K562 (cell line): ENCODE data around the gene ID1. TPM values are rescaled to one million over a fixed set of nuclear protein-coding genes. Genes with fewer than 3 reads are reported as not detected.

ENCODE experiments used
- ATAC-seq: fragments of 200-7000 bp; cut with Tn5 transposase; 3 replicates; pipeline ENCODE4 v1.9.1; 2020; ENCODE audit warnings: moderate library complexity
- BruUV-seq: library from RNA; stranded (reverse); fragments of 400-500 nt; replicated peaks from 2 replicates; lab custom pipeline; 2021; lab: Mats Ljungman, UMichigan
- CTCF ChIA-PET: fragments of 300-600 bp; formaldehyde crosslinking; extraction: SDS; loops from one replicate; lab custom pipeline; 2021; ENCODE audit warnings: low intra/inter-chr PET ratio; lab: Yijun Ruan, JAX
- POLR2A ChIA-PET: fragments of 300-600, 350-650 bp; sonication (Branson Sonifier 250); formaldehyde crosslinking; extraction: SDS; loops from one replicate; lab custom pipeline; 2021; ENCODE audit warnings: antibody characterized with exemption, inconsistent platforms; lab: Yijun Ruan, JAX
- DNase-seq, 4 experiments: peaks; one replicate each; pipeline versions ENCODE4 v3.0.0 to v3.0.0-alpha.2; 2011 to 2018; ENCODE audit warnings: low spot score in 3 of 4, mixed read lengths in 3 of 4; ENCODE audit errors: extremely low read depth in 1 of 4
- FAIRE-seq: peaks from 2 replicates; lab custom pipeline; 2011; peaks lifted over from hg19 to GRCh38; lab: Jason Lieb, UNC
- H2AFZ ChIP-seq: 2 replicates; pipeline ENCODE4 v1.6.0; 2011; ENCODE audit warnings: low read depth, low read length, control low read depth, inconsistent platforms
- H3K27ac ChIP-seq: fragments of 200-600 bp; 3 replicates; pipeline ENCODE4 v1.8.0; 2011; ENCODE audit warnings: low read depth, mild to moderate bottlenecking, control low read depth, inconsistent platforms, low read length, moderate library complexity, mixed read lengths; ENCODE audit errors: extremely low read depth
- H3K27me3 ChIP-seq, 2 experiments: fragments of 300-600 bp in 1 of 2; 2 replicates in 1 of 2; 3 replicates in 1 of 2; pipeline versions ENCODE4 v1.6.0 to v1.8.0; 2011; ENCODE audit warnings: inconsistent platforms in 2 of 2, low read length in 2 of 2, mild to moderate bottlenecking in 1 of 2, mixed read lengths in 1 of 2, moderate library complexity in 1 of 2; ENCODE audit not compliant: control insufficient read depth in 2 of 2, insufficient read depth in 2 of 2
- H3K36me3 ChIP-seq: fragments of 300-600 bp; 3 replicates; pipeline ENCODE4 v1.8.0; 2011; ENCODE audit warnings: mild to moderate bottlenecking, low read length, inconsistent platforms; ENCODE audit not compliant: control insufficient read depth, insufficient read depth
- H3K4me1 ChIP-seq, 2 experiments: fragments of 200-600 bp in 1 of 2; replicated peaks in 1 of 2; 2 replicates in 1 of 2; 3 replicates in 1 of 2; pipeline versions ENCODE4 v1.5.1 to v1.8.0; 2011; ENCODE audit warnings: inconsistent platforms in 2 of 2, low read length in 2 of 2, mild to moderate bottlenecking in 1 of 2, mixed read lengths in 1 of 2, moderate library complexity in 1 of 2; ENCODE audit not compliant: control insufficient read depth in 2 of 2, insufficient read depth in 2 of 2
- H3K4me2 ChIP-seq: 2 replicates; pipeline ENCODE4 v1.6.1; 2011; ENCODE audit warnings: low read length, control low read depth, inconsistent platforms, mixed read lengths; ENCODE audit not compliant: insufficient read depth
- H3K4me3 ChIP-seq: fragments of 200-600 bp; sonication (generic), shearing (Covaris generic); 2 replicates; pipeline ENCODE4 v1.5.1; 2016; ENCODE audit warnings: control low read depth, inconsistent platforms
- H3K79me2 ChIP-seq: fragments of 200-600 bp; 3 replicates; pipeline ENCODE4 v1.8.0; 2011; ENCODE audit warnings: low read length, inconsistent platforms; ENCODE audit not compliant: control insufficient read depth, insufficient read depth
- H3K9ac ChIP-seq, 2 experiments: 2 replicates each; pipeline versions ENCODE4 v1.6.0 to v1.6.1; 2011; ENCODE audit warnings: low read depth in 2 of 2, low read length in 2 of 2, control low read depth in 1 of 2, inconsistent platforms in 1 of 2, mild to moderate bottlenecking in 1 of 2, mixed read lengths in 1 of 2; ENCODE audit not compliant: insufficient read depth in 1 of 2
- H3K9me1 ChIP-seq: one replicate; pipeline ENCODE4 v1.6.0; 2011; ENCODE audit warnings: inconsistent platforms, mild to moderate bottlenecking, low read length, moderate library complexity; ENCODE audit not compliant: control insufficient read depth, insufficient read depth
- H3K9me3 ChIP-seq: replicated peaks from 2 replicates; pipeline ENCODE4 v1.5.1; 2011; ENCODE audit warnings: low read depth, low read length, inconsistent platforms; ENCODE audit not compliant: control insufficient read depth, insufficient read depth
- H4K20me1 ChIP-seq: replicated peaks from 2 replicates; pipeline ENCODE4 v1.6.1; 2011; ENCODE audit warnings: low read length, inconsistent platforms, mixed read lengths; ENCODE audit not compliant: control insufficient read depth, insufficient read depth
- ATF2 ChIP-seq: sonication (generic); formaldehyde crosslinking; IDR thresholded peaks from 2 replicates; pipeline ENCODE4 v1.8.1; 2022; ENCODE audit warnings: missing genetic modification reagents
- CBX3 ChIP-seq, 2 experiments: IDR thresholded peaks; 1 replicate in 1 of 2; 2 replicates in 1 of 2; pipeline ENCODE4 v1.6.1; 2012; ENCODE audit warnings: inconsistent platforms in 2 of 2, low read length in 2 of 2, borderline replicate concordance in 1 of 2, control low read depth in 1 of 2
- DIDO1 ChIP-seq: fragments of 450-650 bp; IDR thresholded peaks from 2 replicates; pipeline ENCODE4 v1.6.1; 2016; ENCODE audit warnings: low read depth, missing biosample characterization, missing genetic modification characterization
- DPF2 ChIP-seq: fragments of 450-650 bp; IDR thresholded peaks from 2 replicates; pipeline ENCODE4 v1.6.1; 2016
- FOXK2 ChIP-seq, 2 experiments: fragments of 450-650 bp; IDR thresholded peaks in 1 of 2; conservative IDR thresholded peaks in 1 of 2; 2 replicates each; pipeline ENCODE4 v1.6.1; 2016; ENCODE audit warnings: low read depth in 2 of 2, mild to moderate bottlenecking in 1 of 2
- MEIS2 ChIP-seq: fragments of 450-650 bp; IDR thresholded peaks from 2 replicates; pipeline ENCODE4 v1.6.1; 2014; ENCODE audit warnings: mild to moderate bottlenecking; ENCODE audit not compliant: partially characterized antibody
- MXI1 ChIP-seq: IDR thresholded peaks from 2 replicates; pipeline ENCODE4 v1.6.1; 2011; ENCODE audit warnings: low read depth, mild to moderate bottlenecking, improper control_type of control experiment, low read length
- NFE2L1 ChIP-seq: fragments of 450-650 bp; IDR thresholded peaks from 2 replicates; pipeline ENCODE4 v1.6.1; 2016; ENCODE audit warnings: missing genetic modification characterization, low read depth, mild to moderate bottlenecking, missing compliant biosample characterization, moderate library complexity, borderline replicate concordance
- RBFOX2 ChIP-seq: fragments of 200-400 bp; formaldehyde crosslinking; IDR thresholded peaks from 2 replicates; pipeline ENCODE4 v1.6.1; 2017; ENCODE audit warnings: low read depth, mild to moderate bottlenecking, low read length, moderate library complexity
- SUPT5H ChIP-seq: fragments of 450-650 bp; IDR thresholded peaks from 2 replicates; pipeline ENCODE4 v1.6.1; 2016
- TCFL5 ChIP-seq: fragments of 250-450 bp; sonication (Bioruptor Pico); conservative IDR thresholded peaks from 2 replicates; pipeline ENCODE4 v1.6.1; 2021; ENCODE audit warnings: mild to moderate bottlenecking, moderate library complexity, matching md5 sums
- ZKSCAN1 ChIP-seq: fragments of 150-350 bp; IDR thresholded peaks from 2 replicates; pipeline ENCODE4 v1.6.1; 2016; ENCODE audit warnings: low read depth, low read length
- whole genome bisulfite sequencing: fragments of 100-300 bp; shearing (Covaris generic); methylation state at CpG from one replicate; pipeline ENCODE4 v1.1.6; 2016; ENCODE audit warnings: low coverage, mixed read lengths; ENCODE audit not compliant: insufficient coverage; ENCODE audit errors: missing lambda C conversion rate; 5-methylcytosine and 5-hydroxymethylcytosine counted together
- in situ Hi-C: fragments of 300-500 bp; cut with MboI; formaldehyde crosslinking; loops from 4 replicates; pipeline ENCODE4 v1.15.0; 2018; ENCODE audit warnings: inconsistent platforms, mixed read lengths
- intact Hi-C: fragments of 100-400 bp; cut with micrococcal nuclease; formaldehyde crosslinking; loops from 2 replicates; pipeline ENCODE4 v1.14.2; 2022
- polyA plus RNA-seq, 8 experiments: library from polyadenylated mRNA; depleted of rRNA in 4 of 8; stranded (reverse) in 5 of 8; unstranded in 3 of 8; fragments of >200 nt; fragmentation: Nextera tagmentation in 2 of 8; fragmentation: Illumina TruSeq in 1 of 8; extraction: Ambion mirVana in 2 of 8; extraction: Trizol in 1 of 8; gene quantifications; 2 replicates each; pipeline versions ENCODE4 v1.2.1 to v1.2.3, GENCODE V29; 2011 to 2014; ENCODE audit warnings: inconsistent platforms in 1 of 8, missing spikeins in 1 of 8
- total RNA-seq, 7 experiments: library from RNA; depleted of rRNA in 6 of 7; stranded (reverse); fragments of >200 nt in 6 of 7; fragmentation: Illumina TruSeq in 2 of 7; extraction: Trizol in 2 of 7; gene quantifications; 2 replicates each; pipeline versions ENCODE4 v1.2.1 to v1.2.3, GENCODE V29; 2011 to 2021; ENCODE audit warnings: low replicate concordance in 1 of 7
- TF ChIP-seq, protein P1 (sequence below): fragments of 450-650 bp; IDR thresholded peaks from 2 replicates; pipeline ENCODE4 v1.6.1; 2017; ENCODE audit warnings: antibody characterized with exemption, mild to moderate bottlenecking
- TF ChIP-seq, protein P2 (sequence below), 2 experiments: fragments of 450-650 bp; IDR thresholded peaks; 2 replicates each; pipeline ENCODE4 v1.6.1; 2016

The ID1 gene
- total and polyA plus RNA-seq, 9 of the 15 experiments (the other 6 are each of a cell fraction or from before 2014, with no cell fraction given) = 1.4 to 358 (median 65.0) TPM

GRCh38 chr20:31606804-31607639 is 1.9 kb downstream of the ID1 start:
- H3K9ac ChIP-seq = peak overlapping the region; percentile 88 to 91
- H3K27me3 ChIP-seq = no peaks in the 10 kb centered on the region
- no peak overlapping the region for H2AFZ ChIP-seq
- H3K4me3 ChIP-seq = peak overlapping the region; percentile 94
- peak overlapping the region; percentile 85 for H3K27ac ChIP-seq
- peak; percentile 62 for ATAC-seq
- H3K79me2 ChIP-seq = peaks cover 35% of the 10 kb centered on the region
- no peaks in the 10 kb centered on the region for H3K9me1 ChIP-seq
- H3K36me3 ChIP-seq = peaks cover 14% of the 10 kb centered on the region; the same call in 1 of the 3 replicates
- FAIRE-seq = peak; percentile 98
- no peaks in the 10 kb centered on the region for H3K9me3 ChIP-seq
- DNase-seq = peak; percentile 78 to 94 (median 85)
- intact Hi-C loops (no loop called here), in situ Hi-C loops (no loop called here)
- ChIA-PET POLR2A (interaction anchor here (0.8 to 7.6 kb wide), 17 partner anchors 11 to 132 kb away, joined by 3 to 107 read pairs (median 7); partner anchors contain the start of gene TPX2), CTCF (no interaction called here)
- WGBS = 4% methylated on average over 8 of the region's 8 CpGs
- H3K4me2 ChIP-seq = peak overlapping the region; percentile 98
- peaks cover 43 to 70% of the 10 kb centered on the region in 2 experiments for H3K4me1 ChIP-seq
- BruUV-seq = no TSS peak
- H4K20me1 ChIP-seq = no peaks in the 10 kb centered on the region; the same call in 1 of the 2 replicates
- no peak for TF ChIP-seq ATF2 (CRISPR knock-in tag)
- TF ChIP-seq, protein P1, sequence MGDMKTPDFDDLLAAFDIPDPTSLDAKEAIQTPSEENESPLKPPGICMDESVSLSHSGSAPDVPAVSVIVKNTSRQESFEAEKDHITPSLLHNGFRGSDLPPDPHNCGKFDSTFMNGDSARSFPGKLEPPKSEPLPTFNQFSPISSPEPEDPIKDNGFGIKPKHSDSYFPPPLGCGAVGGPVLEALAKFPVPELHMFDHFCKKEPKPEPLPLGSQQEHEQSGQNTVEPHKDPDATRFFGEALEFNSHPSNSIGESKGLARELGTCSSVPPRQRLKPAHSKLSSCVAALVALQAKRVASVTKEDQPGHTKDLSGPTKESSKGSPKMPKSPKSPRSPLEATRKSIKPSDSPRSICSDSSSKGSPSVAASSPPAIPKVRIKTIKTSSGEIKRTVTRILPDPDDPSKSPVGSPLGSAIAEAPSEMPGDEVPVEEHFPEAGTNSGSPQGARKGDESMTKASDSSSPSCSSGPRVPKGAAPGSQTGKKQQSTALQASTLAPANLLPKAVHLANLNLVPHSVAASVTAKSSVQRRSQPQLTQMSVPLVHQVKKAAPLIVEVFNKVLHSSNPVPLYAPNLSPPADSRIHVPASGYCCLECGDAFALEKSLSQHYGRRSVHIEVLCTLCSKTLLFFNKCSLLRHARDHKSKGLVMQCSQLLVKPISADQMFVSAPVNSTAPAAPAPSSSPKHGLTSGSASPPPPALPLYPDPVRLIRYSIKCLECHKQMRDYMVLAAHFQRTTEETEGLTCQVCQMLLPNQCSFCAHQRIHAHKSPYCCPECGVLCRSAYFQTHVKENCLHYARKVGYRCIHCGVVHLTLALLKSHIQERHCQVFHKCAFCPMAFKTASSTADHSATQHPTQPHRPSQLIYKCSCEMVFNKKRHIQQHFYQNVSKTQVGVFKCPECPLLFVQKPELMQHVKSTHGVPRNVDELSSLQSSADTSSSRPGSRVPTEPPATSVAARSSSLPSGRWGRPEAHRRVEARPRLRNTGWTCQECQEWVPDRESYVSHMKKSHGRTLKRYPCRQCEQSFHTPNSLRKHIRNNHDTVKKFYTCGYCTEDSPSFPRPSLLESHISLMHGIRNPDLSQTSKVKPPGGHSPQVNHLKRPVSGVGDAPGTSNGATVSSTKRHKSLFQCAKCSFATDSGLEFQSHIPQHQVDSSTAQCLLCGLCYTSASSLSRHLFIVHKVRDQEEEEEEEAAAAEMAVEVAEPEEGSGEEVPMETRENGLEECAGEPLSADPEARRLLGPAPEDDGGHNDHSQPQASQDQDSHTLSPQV = peak; percentile 73
- TF ChIP-seq NFE2L1 (tag) = no peak
- TF ChIP-seq DIDO1 (tag) = no peak
- TF ChIP-seq MXI1 = peak; percentile 89
- peak in 1 of 2 experiments; percentile 55; a peak in 1 of 3 replicates for TF ChIP-seq CBX3 (IDR thresholded peaks at IDR 0.05; ENCODE audit: borderline replicate concordance in 1 of 2, low read length in 2 of 2)
- peak; percentile 90 for TF ChIP-seq DPF2
- peak; percentile 82 for TF ChIP-seq SUPT5H
- peak; percentile 64 to 89 for TF ChIP-seq FOXK2 (conservative IDR thresholded peaks at IDR 0.05 in 1 of 2, IDR thresholded peaks at IDR 0.05 in 1 of 2; ENCODE audit: low read depth in 2 of 2)
- TF ChIP-seq ZKSCAN1 = 0 out of 2 replicates have a peak, but pooled peaks have one; percentile 46
- no peak for TF ChIP-seq TCFL5 (CRISPR knock-in tag)
- peak; percentile 92 for TF ChIP-seq MEIS2
- TF ChIP-seq RBFOX2 = peak; percentile 78
- TF ChIP-seq, protein P2, sequence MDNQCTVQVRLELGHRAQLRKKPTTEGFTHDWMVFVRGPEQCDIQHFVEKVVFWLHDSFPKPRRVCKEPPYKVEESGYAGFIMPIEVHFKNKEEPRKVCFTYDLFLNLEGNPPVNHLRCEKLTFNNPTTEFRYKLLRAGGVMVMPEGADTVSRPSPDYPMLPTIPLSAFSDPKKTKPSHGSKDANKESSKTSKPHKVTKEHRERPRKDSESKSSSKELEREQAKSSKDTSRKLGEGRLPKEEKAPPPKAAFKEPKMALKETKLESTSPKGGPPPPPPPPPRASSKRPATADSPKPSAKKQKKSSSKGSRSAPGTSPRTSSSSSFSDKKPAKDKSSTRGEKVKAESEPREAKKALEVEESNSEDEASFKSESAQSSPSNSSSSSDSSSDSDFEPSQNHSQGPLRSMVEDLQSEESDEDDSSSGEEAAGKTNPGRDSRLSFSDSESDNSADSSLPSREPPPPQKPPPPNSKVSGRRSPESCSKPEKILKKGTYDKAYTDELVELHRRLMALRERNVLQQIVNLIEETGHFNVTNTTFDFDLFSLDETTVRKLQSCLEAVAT (IDR thresholded peaks at IDR 0.05) = peak; percentile 28 to 89; a peak in 3 of 4 replicates
